RWPE1 (cell line): Measurements from ENCODE around the gene CD177.
"Not testable (repeated sequence)": the region's sequence is repeated elsewhere in the genome, so short reads cannot be mapped to it uniquely, and the experiment has no call there.

Experiments used
- CTCF ChIA-PET: fragments of 350-600 bp; sonication (Branson Sonifier 250); formaldehyde crosslinking; extraction: SDS; loops from one replicate; lab custom pipeline; 2021; lab: Yijun Ruan, JAX
- POLR2A ChIA-PET: fragments of 400-600 bp; formaldehyde crosslinking; extraction: SDS; loops from one replicate; lab custom pipeline; 2020; ENCODE audit warnings: antibody characterized with exemption; ENCODE audit not compliant: low non-redundant PET; lab: Yijun Ruan, JAX
- DNase-seq: peaks from one replicate; pipeline ENCODE4 v3.0.0; 2012; ENCODE audit warnings: low spot score
- H3K27ac ChIP-seq: fragments of 450-650 bp; 2 replicates; pipeline ENCODE4 v1.5.1; 2017
- TF ChIP-seq, protein P1 (sequence below): fragments of 450-650 bp; conservative IDR thresholded peaks from 2 replicates; pipeline ENCODE4 v1.5.1; 2017; ENCODE audit warnings: low read depth, mild to moderate bottlenecking

CD177 gene

DNA sequence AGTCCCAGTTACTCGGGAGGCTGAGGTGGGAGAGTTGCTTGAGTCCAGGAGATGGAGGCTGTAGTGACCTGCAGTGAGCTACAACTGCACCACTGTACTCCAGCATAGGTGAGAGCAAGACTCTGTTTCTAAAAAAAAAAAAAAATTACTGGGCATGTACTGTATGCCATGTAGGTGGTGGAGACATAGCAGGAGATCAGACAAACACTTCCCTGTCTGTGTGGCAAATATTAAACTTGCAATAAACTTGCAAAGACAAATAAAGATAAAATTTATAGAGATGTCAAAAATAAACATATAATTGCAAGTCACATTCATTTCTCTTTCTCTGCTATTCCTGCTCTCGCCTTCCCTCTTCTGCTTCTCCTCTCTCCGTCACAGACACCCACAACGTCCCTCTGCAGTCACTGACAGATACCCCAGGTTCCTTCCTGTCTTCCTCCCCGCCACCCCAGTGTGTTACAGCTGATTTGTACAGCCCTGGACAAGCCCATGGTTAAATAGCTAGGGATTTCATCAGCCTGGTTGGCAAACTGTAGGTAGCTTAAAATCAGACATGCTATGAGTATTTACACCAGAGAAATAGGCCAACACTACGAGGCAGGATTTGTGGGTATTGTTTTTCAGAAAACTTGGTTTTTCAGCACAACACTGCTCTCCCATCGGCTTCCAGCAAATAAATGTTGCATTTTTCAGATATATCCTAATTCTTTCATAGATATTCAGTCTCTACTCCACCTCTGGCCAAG is 1.3 kb upstream of the CD177 start:
- no peak overlapping the region for H3K27ac ChIP-seq
- ChIA-PET POLR2A (no interaction called here), CTCF (interaction anchor here (0.5 to 0.6 kb wide), 2 partner anchors 183 to 687 kb away, joined by 3 read pairs; no protein-coding TSS in a partner anchor)
- no peak for DNase-seq
- TF ChIP-seq, protein P1, sequence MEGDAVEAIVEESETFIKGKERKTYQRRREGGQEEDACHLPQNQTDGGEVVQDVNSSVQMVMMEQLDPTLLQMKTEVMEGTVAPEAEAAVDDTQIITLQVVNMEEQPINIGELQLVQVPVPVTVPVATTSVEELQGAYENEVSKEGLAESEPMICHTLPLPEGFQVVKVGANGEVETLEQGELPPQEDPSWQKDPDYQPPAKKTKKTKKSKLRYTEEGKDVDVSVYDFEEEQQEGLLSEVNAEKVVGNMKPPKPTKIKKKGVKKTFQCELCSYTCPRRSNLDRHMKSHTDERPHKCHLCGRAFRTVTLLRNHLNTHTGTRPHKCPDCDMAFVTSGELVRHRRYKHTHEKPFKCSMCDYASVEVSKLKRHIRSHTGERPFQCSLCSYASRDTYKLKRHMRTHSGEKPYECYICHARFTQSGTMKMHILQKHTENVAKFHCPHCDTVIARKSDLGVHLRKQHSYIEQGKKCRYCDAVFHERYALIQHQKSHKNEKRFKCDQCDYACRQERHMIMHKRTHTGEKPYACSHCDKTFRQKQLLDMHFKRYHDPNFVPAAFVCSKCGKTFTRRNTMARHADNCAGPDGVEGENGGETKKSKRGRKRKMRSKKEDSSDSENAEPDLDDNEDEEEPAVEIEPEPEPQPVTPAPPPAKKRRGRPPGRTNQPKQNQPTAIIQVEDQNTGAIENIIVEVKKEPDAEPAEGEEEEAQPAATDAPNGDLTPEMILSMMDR = no peak

DNA sequence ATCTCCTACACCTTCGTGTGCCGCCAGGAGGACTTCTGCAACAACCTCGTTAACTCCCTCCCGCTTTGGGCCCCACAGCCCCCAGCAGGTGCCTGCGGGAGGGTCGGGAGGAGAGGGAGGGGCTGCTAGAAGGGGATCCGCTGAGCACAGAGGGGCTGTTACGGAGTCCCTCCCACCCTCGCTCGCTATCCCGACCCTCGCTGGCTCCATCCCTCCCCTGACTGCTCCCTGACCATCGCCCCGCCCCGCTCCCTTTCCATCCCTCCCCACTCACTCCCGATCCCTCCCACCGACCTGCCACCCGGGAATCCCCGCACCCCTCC is 780 bp downstream of the CD177 start:
- TF ChIP-seq, protein P1 = no peak
- H3K27ac ChIP-seq = no peak overlapping the region
- ChIA-PET CTCF (no interaction called here), POLR2A (no interaction called here)
- no peak for DNase-seq

DNA sequence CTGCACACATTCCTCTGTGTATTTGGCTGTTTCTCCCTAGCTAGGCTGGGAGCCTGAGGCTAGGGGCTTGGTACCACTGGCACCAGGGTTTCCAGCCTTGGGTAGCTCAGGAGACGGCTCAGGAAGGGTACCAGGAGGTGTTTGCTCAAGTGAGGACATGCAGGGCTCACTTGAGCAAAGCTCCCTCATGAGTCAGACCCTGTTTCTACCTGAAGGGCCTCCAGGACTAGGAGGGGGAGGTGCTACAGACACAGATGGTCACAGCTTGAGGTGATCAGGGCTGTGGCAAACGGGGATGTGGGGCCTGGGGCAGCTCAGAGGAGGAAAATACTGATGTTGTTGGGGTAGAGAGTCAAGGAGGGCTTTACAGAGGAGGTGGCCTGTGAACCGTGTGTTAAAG is 3.3 kb downstream of the CD177 start:
- CTCF ChIA-PET = not testable (repeated sequence)

DNA sequence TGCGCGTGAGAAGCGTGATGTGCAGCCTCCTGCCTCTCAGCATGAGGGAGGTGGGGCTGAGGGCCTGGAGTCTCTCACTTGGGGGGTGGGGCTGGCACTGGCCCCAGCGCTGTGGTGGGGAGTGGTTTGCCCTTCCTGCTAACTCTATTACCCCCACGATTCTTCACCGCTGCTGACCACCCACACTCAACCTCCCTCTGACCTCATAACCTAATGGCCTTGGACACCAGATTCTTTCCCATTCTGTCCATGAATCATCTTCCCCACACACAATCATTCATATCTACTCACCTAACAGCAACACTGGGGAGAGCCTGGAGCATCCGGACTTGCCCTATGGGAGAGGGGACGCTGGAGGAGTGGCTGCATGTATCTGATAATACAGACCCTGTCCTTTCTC is 8.7 kb downstream of the CD177 start:
- no peak for DNase-seq
- ChIA-PET POLR2A (no interaction called here), CTCF (no interaction called here)
- TF ChIP-seq, protein P1 = no peak
- no peak overlapping the region for H3K27ac ChIP-seq

More for the DNA sequence above, 3.3 kb downstream of the CD177 start:
- POLR2A ChIA-PET, DNase-seq, H3K27ac ChIP-seq: not testable (repeated sequence)

DNA sequence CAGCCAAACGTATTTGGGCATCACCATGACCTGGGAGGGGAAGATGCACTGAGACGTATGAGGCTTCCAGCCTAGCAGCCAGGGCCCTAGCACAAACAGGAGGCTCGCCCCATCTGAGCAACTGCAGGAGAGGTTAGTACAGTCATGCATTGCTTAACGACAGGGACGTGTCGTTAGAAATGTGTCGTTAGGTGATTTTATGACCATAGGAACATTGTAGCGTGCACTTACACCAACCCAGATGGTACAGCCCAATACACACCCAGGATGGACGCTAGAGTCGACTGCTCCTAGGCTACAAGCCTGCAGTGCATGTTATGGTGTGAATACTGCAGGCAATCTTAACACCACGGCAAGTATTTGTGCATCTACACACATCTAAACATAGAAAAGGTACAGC is 9.3 kb downstream of the CD177 start:
- TF ChIP-seq, protein P1 = no peak
- POLR2A ChIA-PET = no interaction called here
- no peak overlapping the region for H3K27ac ChIP-seq
- CTCF ChIA-PET = no interaction called here
- no peak for DNase-seq

DNA sequence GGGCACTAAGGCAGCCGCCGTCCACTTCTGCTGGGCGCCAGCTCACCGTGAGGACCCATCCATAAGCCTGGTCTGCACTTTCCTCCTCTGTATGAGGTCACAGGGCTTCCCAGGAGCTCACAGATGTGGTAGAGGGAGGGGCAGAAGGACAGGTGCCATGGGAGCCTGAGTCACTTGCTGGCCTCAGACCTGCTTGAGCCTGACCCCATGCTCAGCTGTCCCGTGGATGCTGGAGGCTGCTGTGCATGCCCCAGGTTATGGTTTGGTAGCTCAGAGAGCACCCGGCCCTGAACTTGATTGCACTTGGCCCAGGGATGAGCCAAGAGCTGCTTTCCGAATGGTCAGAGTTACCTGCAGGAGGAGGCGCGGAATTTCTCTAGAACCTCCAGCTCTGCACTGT is 12.2 kb downstream of the CD177 start:
- H3K27ac ChIP-seq, DNase-seq, POLR2A ChIA-PET, CTCF ChIA-PET: not testable (repeated sequence)

DNA sequence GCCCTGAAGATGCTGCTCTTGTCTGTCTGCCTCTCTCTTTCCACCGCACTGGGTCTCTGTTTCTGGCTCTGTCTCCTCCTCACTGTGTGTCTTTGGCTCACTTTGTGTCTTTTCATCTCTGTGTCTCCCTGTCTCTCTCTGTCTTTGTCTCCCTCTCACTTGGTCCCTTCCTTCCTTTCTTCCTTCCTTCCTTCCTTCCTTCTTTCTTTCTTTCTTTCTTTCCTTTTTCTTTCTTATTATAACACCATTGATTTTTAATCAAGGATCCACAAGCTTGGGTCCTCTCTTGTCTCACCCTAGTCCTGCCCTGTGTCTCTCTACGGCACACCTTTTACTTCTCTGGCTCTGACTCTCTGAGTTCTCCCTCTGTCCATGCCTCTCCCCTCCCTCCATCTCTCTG is 14.3 kb downstream of the CD177 start:
- TF ChIP-seq, protein P1 = no peak
- ChIA-PET CTCF (no interaction called here), POLR2A (no interaction called here)
- no peak for DNase-seq
- H3K27ac ChIP-seq = no peak overlapping the region

DNA sequence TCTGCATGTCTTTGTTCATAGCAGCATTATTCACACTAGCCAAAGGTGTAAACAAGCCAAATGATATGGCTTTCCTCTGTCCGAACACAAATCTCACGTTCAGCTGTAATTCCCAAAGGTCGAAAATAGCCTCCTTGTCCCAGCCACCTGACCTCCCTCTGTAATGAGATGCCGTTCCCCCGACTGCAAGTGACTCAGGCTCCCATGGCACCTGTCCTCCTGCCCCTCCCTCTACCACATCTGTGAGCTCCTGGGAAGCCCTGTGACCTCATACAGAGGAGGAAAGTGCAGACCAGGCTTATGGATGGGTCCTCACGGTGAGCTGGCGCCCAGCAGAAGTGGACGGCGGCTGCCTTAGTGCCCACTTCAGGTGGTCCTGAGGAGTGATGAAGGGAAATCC is 15.4 kb downstream of the CD177 start:
- H3K27ac ChIP-seq, POLR2A ChIA-PET, CTCF ChIA-PET, DNase-seq: not testable (repeated sequence)
